Endothelial cell of umbilical vein (primary cell): ENCODE data around the gene FAM43B. TPM values are rescaled to one million over a fixed set of nuclear protein-coding genes. Genes with fewer than 3 reads are reported as not detected.
A peak's percentile ranks its signal among the peaks of the same experiment; 100 is the strongest.

Experiments
- BruUV-seq: library from RNA; stranded (reverse); fragments of 400-500 nt; replicated peaks from 2 replicates; lab custom pipeline; 2021; lab: Mats Ljungman, UMichigan
- CTCF ChIA-PET: fragments of 300-600, 350-600 bp; sonication (Branson Sonifier 250); formaldehyde crosslinking; loops from one replicate; lab custom pipeline; 2021; ENCODE audit warnings: antibody characterized with exemption, inconsistent platforms; lab: Charles Lee
- POLR2A ChIA-PET: fragments of 300-600, 350-600 bp; sonication (Branson Sonifier 250); formaldehyde crosslinking; loops from one replicate; lab custom pipeline; 2021; ENCODE audit warnings: antibody characterized with exemption, inconsistent platforms; lab: Charles Lee
- DNase-seq: peaks from one replicate; pipeline ENCODE4 v3.0.0-alpha.2; 2011; ENCODE audit warnings: low read depth, low spot score
- FAIRE-seq: peaks from 2 replicates; lab custom pipeline; 2011; peaks lifted over from hg19 to GRCh38; lab: Jason Lieb, UNC
- H2AFZ ChIP-seq: 2 replicates; pipeline ENCODE4 v1.6.0; 2012; ENCODE audit warnings: low read depth, low read length, control low read depth, inconsistent platforms
- H3K27ac ChIP-seq: 2 replicates; pipeline ENCODE4 v1.5.1; 2011; ENCODE audit warnings: low read depth, mild to moderate bottlenecking, control low read depth, low read length, moderate library complexity; ENCODE audit not compliant: insufficient read depth
- H3K27me3 ChIP-seq, 2 experiments: 2 replicates each; pipeline versions ENCODE4 v1.6.0 to v1.6.1; 2011; ENCODE audit warnings: low read length in 2 of 2, mixed read lengths in 1 of 2; ENCODE audit not compliant: control insufficient read depth in 2 of 2, insufficient read depth in 2 of 2
- H3K36me3 ChIP-seq, 2 experiments: 2 replicates in 1 of 2; 3 replicates in 1 of 2; pipeline ENCODE4 v1.5.1; 2011; ENCODE audit warnings: low read length in 2 of 2, mild to moderate bottlenecking in 1 of 2, moderate library complexity in 1 of 2; ENCODE audit not compliant: control insufficient read depth in 2 of 2, insufficient read depth in 2 of 2; ENCODE audit errors: extremely low read depth in 1 of 2
- H3K4me1 ChIP-seq: 3 replicates; pipeline ENCODE4 v1.5.1; 2011; ENCODE audit warnings: mild to moderate bottlenecking, low read length; ENCODE audit not compliant: control insufficient read depth, insufficient read depth; ENCODE audit errors: extremely low read depth
- H3K4me2 ChIP-seq: 2 replicates; pipeline ENCODE4 v1.6.1; 2011; ENCODE audit warnings: low read length, control low read depth, mixed read lengths; ENCODE audit not compliant: insufficient read depth
- H3K4me3 ChIP-seq, 3 experiments: fragments of 200-600 bp in 1 of 3; sonication (generic), shearing (Covaris generic) in 1 of 3; replicated peaks in 1 of 3; 2 replicates each; pipeline ENCODE4 v1.5.1; 2011 to 2016; ENCODE audit warnings: control low read depth in 3 of 3, low read length in 3 of 3, mild to moderate bottlenecking in 2 of 3, inconsistent platforms in 1 of 3, low read depth in 1 of 3, moderate library complexity in 1 of 3; ENCODE audit not compliant: insufficient read depth in 1 of 3
- H3K79me2 ChIP-seq: 2 replicates; pipeline ENCODE4 v1.6.0; 2012; ENCODE audit warnings: low read length, inconsistent platforms; ENCODE audit not compliant: control insufficient read depth, insufficient read depth
- H3K9ac ChIP-seq: replicated peaks from 2 replicates; pipeline ENCODE3; 2011; ENCODE audit warnings: low read length, control low read depth; ENCODE audit not compliant: insufficient read depth; ENCODE audit errors: extremely low read depth
- H3K9me1 ChIP-seq: replicated peaks from 3 replicates; pipeline ENCODE4 v1.6.0; 2011; ENCODE audit warnings: mild to moderate bottlenecking, low read length; ENCODE audit not compliant: control insufficient read depth, insufficient read depth; ENCODE audit errors: extremely low read depth
- H3K9me3 ChIP-seq: replicated peaks from 2 replicates; pipeline ENCODE4 v1.5.1; 2012; ENCODE audit warnings: low read length, inconsistent platforms; ENCODE audit not compliant: control insufficient read depth, insufficient read depth
- H4K20me1 ChIP-seq: replicated peaks from 2 replicates; pipeline ENCODE3; 2011; ENCODE audit warnings: mild to moderate bottlenecking, low read length; ENCODE audit not compliant: control insufficient read depth, insufficient read depth; ENCODE audit errors: extremely low read depth
- EZH2 ChIP-seq: IDR thresholded peaks from 2 replicates; pipeline ENCODE4 v1.6.1; 2012; ENCODE audit warnings: borderline replicate concordance, low read depth, mild to moderate bottlenecking, moderate library complexity, low read length, inconsistent platforms; ENCODE audit not compliant: severe bottlenecking
- FOS ChIP-seq: IDR thresholded peaks from 2 replicates; pipeline ENCODE4 v1.6.1; 2011; ENCODE audit warnings: mild to moderate bottlenecking, low read length, moderate library complexity, borderline replicate concordance; ENCODE audit not compliant: insufficient read depth
- GATA2 ChIP-seq: IDR thresholded peaks from 2 replicates; pipeline ENCODE4 v1.7.0; 2011; ENCODE audit warnings: low read depth, mild to moderate bottlenecking, moderate library complexity, mixed read lengths, low read length; ENCODE audit not compliant: insufficient read length, insufficient read depth
- JUN ChIP-seq: IDR thresholded peaks from 2 replicates; pipeline ENCODE4 v1.6.1; 2011; ENCODE audit warnings: borderline replicate concordance, low read depth; ENCODE audit not compliant: insufficient read length, insufficient read depth
- MYC ChIP-seq: IDR thresholded peaks from one replicate; pipeline ENCODE4 v1.6.1; 2011; ENCODE audit warnings: mild to moderate bottlenecking, low read depth, low read length
- POLR2A ChIP-seq: IDR thresholded peaks from 2 replicates; pipeline ENCODE4 v1.6.1; 2012; ENCODE audit warnings: low read depth, mild to moderate bottlenecking, control low read depth, low read length
- POLR2AphosphoS5 ChIP-seq: IDR thresholded peaks from 2 replicates; pipeline ENCODE4 v1.6.1; 2012; ENCODE audit warnings: low read depth, mild to moderate bottlenecking, control low read depth, low read length, moderate library complexity; ENCODE audit not compliant: insufficient read depth
- dilution Hi-C: fragments of 300-500 bp; cut with MboI; formaldehyde crosslinking; loops from one replicate; pipeline ENCODE4 v1.15.0; 2019; ENCODE audit warnings: low sequenced_read_pairs; ENCODE audit not compliant: extremely low pct_ligation_motif_present
- intact Hi-C: fragments of 100-400 bp; cut with micrococcal nuclease; formaldehyde crosslinking; loops from one replicate; pipeline ENCODE4 v1.10.0; 2022
- polyA plus RNA-seq, 4 experiments: library from polyadenylated mRNA; depleted of rRNA in 3 of 4; stranded (reverse) in 3 of 4; unstranded in 1 of 4; fragments of >200 nt; gene quantifications; 2 replicates each; pipeline versions ENCODE4 v1.2.1 to v1.2.3, GENCODE V29; 2011 to 2012; ENCODE audit warnings: missing spikeins in 1 of 4
- total RNA-seq: library from RNA; stranded (reverse); gene quantifications from 2 replicates; pipeline ENCODE4 v1.2.3, GENCODE V29; 2021
- TF ChIP-seq, protein P1 (sequence below): IDR thresholded peaks from 2 replicates; pipeline ENCODE4 v1.6.1; 2011; ENCODE audit not compliant: insufficient read depth, insufficient read length
- TF ChIP-seq, protein P2 (sequence below), 2 donors: IDR thresholded peaks; 1 replicate in 1 of 2; 2 replicates in 1 of 2; pipeline ENCODE4 v1.5.1; 2011; ENCODE audit warnings: low read length in 2 of 2, mild to moderate bottlenecking in 2 of 2, moderate library complexity in 2 of 2, control low read depth in 1 of 2, inconsistent platforms in 1 of 2, low read depth in 1 of 2; ENCODE audit not compliant: insufficient read depth in 1 of 2; ENCODE audit errors: extremely low read depth in 1 of 2

Gene FAM43B
- total and polyA plus RNA-seq, 2 donors (not counting 3 experiments of a cell fraction or from before 2014, with no cell fraction given) = not detected

DNA sequence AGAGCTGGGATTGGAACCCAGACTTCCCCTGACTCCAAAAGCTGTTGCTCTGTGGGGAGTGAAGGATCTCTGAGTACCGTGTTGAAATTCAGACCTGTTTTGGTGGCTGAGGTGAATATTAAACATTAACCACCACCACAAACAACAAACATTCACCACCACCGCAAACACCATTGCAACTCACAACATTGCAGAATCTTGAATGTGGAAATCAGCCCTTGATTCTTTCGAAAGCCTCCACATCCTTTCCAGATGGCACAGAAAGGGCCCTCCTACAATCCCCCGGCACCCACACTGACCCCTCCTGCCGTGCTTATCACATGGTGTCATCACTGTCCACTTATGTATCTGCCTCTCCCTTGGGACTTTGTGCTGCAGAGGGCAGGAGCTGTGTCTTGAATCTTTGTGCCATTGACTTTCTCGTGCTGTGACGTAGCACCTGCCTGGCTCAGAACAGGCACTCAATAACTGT is 38.0 kb downstream of the FAM43B start:
- Histone ChIP-seq H3K4me2 (no peak overlapping the region), H3K4me3 (no peak overlapping the region), H3K79me2 (no peaks in the 10 kb centered on the region), H3K9ac (no peak overlapping the region), H3K9me3 (no peaks in the 10 kb centered on the region), H3K27me3 (peaks cover 4 to 13% of the 10 kb centered on the region in 2 experiments), H3K4me1 (peaks cover 15% of the 10 kb centered on the region), H3K27ac (no peak overlapping the region), H2AFZ (no peak overlapping the region), H3K9me1 (no peaks in the 10 kb centered on the region), H3K36me3 (no peaks in the 10 kb centered on the region), H4K20me1 (no peaks in the 10 kb centered on the region)
- ChIA-PET POLR2A (no interaction called here), CTCF (interaction anchor here (0.9 to 3.2 kb wide), 5 partner anchors 10 to 44 kb away, joined by 3 to 19 read pairs (median 11); no protein-coding TSS in a partner anchor)
- TF ChIP-seq, protein P1, sequence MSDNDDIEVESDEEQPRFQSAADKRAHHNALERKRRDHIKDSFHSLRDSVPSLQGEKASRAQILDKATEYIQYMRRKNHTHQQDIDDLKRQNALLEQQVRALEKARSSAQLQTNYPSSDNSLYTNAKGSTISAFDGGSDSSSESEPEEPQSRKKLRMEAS = no peak
- TF ChIP-seq JUN (no peak), GATA2 (no peak), POLR2A (no peak), MYC (no peak), FOS (no peak), EZH2 (peak; percentile 0), POLR2AphosphoS5 (no peak)
- TF ChIP-seq, protein P2, sequence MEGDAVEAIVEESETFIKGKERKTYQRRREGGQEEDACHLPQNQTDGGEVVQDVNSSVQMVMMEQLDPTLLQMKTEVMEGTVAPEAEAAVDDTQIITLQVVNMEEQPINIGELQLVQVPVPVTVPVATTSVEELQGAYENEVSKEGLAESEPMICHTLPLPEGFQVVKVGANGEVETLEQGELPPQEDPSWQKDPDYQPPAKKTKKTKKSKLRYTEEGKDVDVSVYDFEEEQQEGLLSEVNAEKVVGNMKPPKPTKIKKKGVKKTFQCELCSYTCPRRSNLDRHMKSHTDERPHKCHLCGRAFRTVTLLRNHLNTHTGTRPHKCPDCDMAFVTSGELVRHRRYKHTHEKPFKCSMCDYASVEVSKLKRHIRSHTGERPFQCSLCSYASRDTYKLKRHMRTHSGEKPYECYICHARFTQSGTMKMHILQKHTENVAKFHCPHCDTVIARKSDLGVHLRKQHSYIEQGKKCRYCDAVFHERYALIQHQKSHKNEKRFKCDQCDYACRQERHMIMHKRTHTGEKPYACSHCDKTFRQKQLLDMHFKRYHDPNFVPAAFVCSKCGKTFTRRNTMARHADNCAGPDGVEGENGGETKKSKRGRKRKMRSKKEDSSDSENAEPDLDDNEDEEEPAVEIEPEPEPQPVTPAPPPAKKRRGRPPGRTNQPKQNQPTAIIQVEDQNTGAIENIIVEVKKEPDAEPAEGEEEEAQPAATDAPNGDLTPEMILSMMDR (IDR thresholded peaks at IDR 0.05; ENCODE audit: extremely low read depth in 1 of 2, insufficient read depth in 1 of 2, low read depth in 1 of 2, low read length in 2 of 2) = no peak
- dilution Hi-C loops = no loop called here
- DNase-seq (no peak), FAIRE-seq (no peak)
- intact Hi-C loops = no loop called here
- no TSS peak for BruUV-seq
